ENCODE data around the gene CNOT11. TPM values are rescaled to one million over a fixed set of nuclear protein-coding genes. Genes with fewer than 3 reads are reported as not detected.

Gene CNOT11
- total and polyA plus RNA-seq, 2 of the 8 experiments (the other 6 are each of a cell fraction or from before 2014, with no cell fraction given) = 41.5 to 54.6 TPM

GRCh38 chr2:101241158-101241557, 11.5 kb upstream of the CNOT11 start:
- no peaks in the 10 kb centered on the region for H4K20me1 ChIP-seq (replicated peaks in 1 of 2; ENCODE audit: control insufficient read depth in 1 of 2, insufficient read depth in 2 of 2, low read length in 2 of 2)
- no peak overlapping the region for H3K4me2 ChIP-seq (ENCODE audit: insufficient read depth in 1 of 2, low read depth in 2 of 2, low read length in 2 of 2)
- H3K27me3 ChIP-seq (replicated peaks in 1 of 4; ENCODE audit: control insufficient read depth in 3 of 4, extremely low read depth in 1 of 4, insufficient read depth in 3 of 4, low read length in 3 of 4) = no peaks in the 10 kb centered on the region
- FAIRE-seq = no peak
- no peaks in the 10 kb centered on the region for H3K79me1 ChIP-seq (ENCODE audit: low read depth, low read length)
- no peak overlapping the region for H2AK5ac ChIP-seq (ENCODE audit: low read depth, low read length)
- no peak overlapping the region for H4K5ac ChIP-seq (ENCODE audit: insufficient read length, low read depth, low read length)
- no peak overlapping the region for H2BK5ac ChIP-seq (ENCODE audit: low read depth, low read length)
- no peak overlapping the region for H3K18ac ChIP-seq (ENCODE audit: extremely low read depth, low read length)
- ChIA-PET CTCF (ENCODE audit: partially characterized antibody) (interaction anchor here (0.8 to 5.1 kb wide), 11 partner anchors 9 to 147 kb away, joined by 3 to 45 read pairs (median 4); partner anchors contain the start of gene CNOT11), POLR2A (ENCODE audit: partially characterized antibody) (interaction anchor here (2.7 kb wide), 1 partner anchor 12 kb away, joined by 10 read pairs; the partner anchor contains the start of gene CNOT11)
- H3K4me3 ChIP-seq (ENCODE audit: extremely low read depth in 1 of 4, insufficient read depth in 2 of 4, low read depth in 3 of 4, low read length in 4 of 4) = no peak overlapping the region
- 87% methylated on average over 5 of the region's 5 CpGs; no CpG with 5 or more reads in 1 of the 2 experiments for WGBS, 2 experiments (ENCODE audit: extremely low coverage in 1 of 2, insufficient coverage in 1 of 2, insufficient read length in 1 of 2, insufficient replicate concordance in 2 of 2, low coverage in 1 of 2, low lambda C conversion rate in 2 of 2, missing lambda C conversion rate in 1 of 2)
- no peak overlapping the region for H3K9ac ChIP-seq (replicated peaks in 1 of 4; ENCODE audit: extremely low read depth in 1 of 4, low read depth in 3 of 4, low read length in 3 of 4)
- H3K23me2 ChIP-seq (ENCODE audit: low read depth, low read length) = no peaks in the 10 kb centered on the region
- no peak overlapping the region for H3K27ac ChIP-seq (ENCODE audit: low read depth, low read length)
- H3K23ac ChIP-seq (ENCODE audit: insufficient read length) = no peak overlapping the region
- no peak overlapping the region for H4K91ac ChIP-seq (replicated peaks; ENCODE audit: insufficient read length, low read length)
- no peak overlapping the region for H2AFZ ChIP-seq (ENCODE audit: low read length)
- H3K36me3 ChIP-seq (ENCODE audit: control insufficient read depth in 2 of 4, insufficient read depth in 4 of 4, low read length in 3 of 4) = no peaks in the 10 kb centered on the region
- no peaks in the 10 kb centered on the region for H3K4me1 ChIP-seq (replicated peaks in 1 of 4; ENCODE audit: control insufficient read depth in 3 of 4, insufficient read depth in 4 of 4, low read length in 3 of 4)
- H2BK15ac ChIP-seq (ENCODE audit: low read length) = no peak overlapping the region
- H3K56ac ChIP-seq (replicated peaks; ENCODE audit: insufficient read length, low read depth, low read length) = no peak overlapping the region
- H2BK20ac ChIP-seq (ENCODE audit: low read length) = no peak overlapping the region
- H2BK12ac ChIP-seq (ENCODE audit: low read depth, low read length) = no peak overlapping the region
- no peaks in the 10 kb centered on the region for H3K79me2 ChIP-seq (ENCODE audit: control insufficient read depth in 1 of 2, insufficient read depth in 2 of 2, low read length in 2 of 2)
- DNase-seq (ENCODE audit: low read depth in 1 of 2, low spot score in 2 of 2) = no peak
- no peak overlapping the region for H3K4ac ChIP-seq (replicated peaks; ENCODE audit: insufficient read length, low read depth, low read length)
- no peak overlapping the region for H2BK120ac ChIP-seq (replicated peaks; ENCODE audit: low read depth, low read length)
- H4K8ac ChIP-seq (ENCODE audit: extremely low read depth, insufficient read depth, low read length) = no peak overlapping the region
- H3K14ac ChIP-seq (ENCODE audit: insufficient read length) = no peak overlapping the region
- H3K9me3 ChIP-seq (ENCODE audit: insufficient read depth in 2 of 2, low read depth in 1 of 2, low read length in 1 of 2) = peaks cover 0 to 2% of the 10 kb centered on the region in 2 experiments; a peak in 1 of 4 replicates
- TF ChIP-seq CREB1 (IDR thresholded peaks at IDR 0.05) (no peak), TAF1 (IDR thresholded peaks at IDR 0.05; ENCODE audit: low read depth, low read length) (no peak), RXRA (IDR thresholded peaks at IDR 0.05; ENCODE audit: insufficient read depth, low read depth, low read length) (no peak), SRF (IDR thresholded peaks at IDR 0.05; ENCODE audit: low read depth, low read length) (no peak), CBX8 (IDR thresholded peaks at IDR 0.05; ENCODE audit: borderline replicate concordance, low read depth, low read length) (no peak), RFX5 (IDR thresholded peaks at IDR 0.05; ENCODE audit: borderline replicate concordance, low read depth, low read length) (no peak), CHD1 (IDR thresholded peaks at IDR 0.05; ENCODE audit: low read depth, low read length) (no peak), SP1 (IDR thresholded peaks at IDR 0.05; ENCODE audit: low read depth, low read length) (no peak), RNF2 (IDR thresholded peaks at IDR 0.05; ENCODE audit: borderline replicate concordance, low read depth, low read length, missing control alignments, poor library complexity, severe bottlenecking) (no peak), NANOG (IDR thresholded peaks at IDR 0.05; ENCODE audit: insufficient read depth, low read depth, low read length, poor library complexity, severe bottlenecking) (no peak)
- TF ChIP-seq, protein P1, sequence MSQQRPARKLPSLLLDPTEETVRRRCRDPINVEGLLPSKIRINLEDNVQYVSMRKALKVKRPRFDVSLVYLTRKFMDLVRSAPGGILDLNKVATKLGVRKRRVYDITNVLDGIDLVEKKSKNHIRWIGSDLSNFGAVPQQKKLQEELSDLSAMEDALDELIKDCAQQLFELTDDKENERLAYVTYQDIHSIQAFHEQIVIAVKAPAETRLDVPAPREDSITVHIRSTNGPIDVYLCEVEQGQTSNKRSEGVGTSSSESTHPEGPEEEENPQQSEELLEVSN (IDR thresholded peaks at IDR 0.05) = no peak
